Measurements from ENCODE around the gene MSH5. TPM values are rescaled to one million over a fixed set of nuclear protein-coding genes. Genes with fewer than 3 reads are reported as not detected.

The MSH5 gene
- total and polyA plus RNA-seq, 2 of the 13 experiments (the other 11 are each of a cell fraction or from before 2014, with no cell fraction given), result 10.2 to 38.7 TPM

GRCh38 chr6:31729515-31729978 lies 10.3 kb upstream of the MSH5 start (continued):
- no peak for TF ChIP-seq THAP7 (CRISPR knock-in tag; IDR thresholded peaks at IDR 0.05)
- TF ChIP-seq BRF2 (CRISPR knock-in tag; IDR thresholded peaks at IDR 0.05), result no peak
- peak; percentile 16; the same call in 1 of the 2 replicates for TF ChIP-seq SOX13 (IDR thresholded peaks at IDR 0.05)
- TF ChIP-seq SOX13 (CRISPR knock-in tag; conservative IDR thresholded peaks at IDR 0.05 in 1 of 2, IDR thresholded peaks at IDR 0.05 in 1 of 2), result peak in 1 of 2 experiments; percentile 20; a peak in 2 of 4 replicates
- peak; percentile 53; the same call in 1 of the 2 replicates for TF ChIP-seq ZNF501 (CRISPR knock-in tag; IDR thresholded peaks at IDR 0.05)
- TF ChIP-seq RFXANK (CRISPR knock-in tag; IDR thresholded peaks at IDR 0.05), result peak; percentile 34; the same call in 1 of the 2 replicates
- peak; percentile 65; the same call in 1 of the 2 replicates for TF ChIP-seq RELA (CRISPR knock-in tag; IDR thresholded peaks at IDR 0.05)
- no peak; the same call in 1 of the 2 replicates for TF ChIP-seq SNAPC5 (CRISPR knock-in tag; IDR thresholded peaks at IDR 0.05; ENCODE audit: borderline replicate concordance)
- peak; percentile 37; the same call in 1 of the 2 replicates for TF ChIP-seq ZNF337 (CRISPR knock-in tag; IDR thresholded peaks at IDR 0.05; ENCODE audit: borderline replicate concordance, low read depth)
- TF ChIP-seq ZNF564 (CRISPR knock-in tag; IDR thresholded peaks at IDR 0.05), result no peak
- no peak for TF ChIP-seq PRMT3 (CRISPR knock-in tag; IDR thresholded peaks at IDR 0.05; ENCODE audit: borderline replicate concordance, low read depth)
- TF ChIP-seq PHF20 (CRISPR knock-in tag; IDR thresholded peaks at IDR 0.05), result no peak
- TF ChIP-seq SRY (CRISPR knock-in tag; IDR thresholded peaks at IDR 0.05), result no peak; the same call in 1 of the 2 replicates
- peak; percentile 88 for TF ChIP-seq ZNF615 (CRISPR knock-in tag; IDR thresholded peaks at IDR 0.05; ENCODE audit: borderline replicate concordance)
- TF ChIP-seq TCF7 (IDR thresholded peaks at IDR 0.05; ENCODE audit: low read depth), result peak; percentile 5; the same call in 1 of the 2 replicates
- peak; percentile 53; the same call in 1 of the 2 replicates for TF ChIP-seq PAXIP1 (CRISPR knock-in tag; conservative IDR thresholded peaks at IDR 0.05)
- TF ChIP-seq ZNF460 (CRISPR knock-in tag; IDR thresholded peaks at IDR 0.05; ENCODE audit: borderline replicate concordance), result no peak; the same call in 1 of the 2 replicates
- TF ChIP-seq ARHGAP35 (CRISPR knock-in tag; IDR thresholded peaks at IDR 0.05; ENCODE audit: borderline replicate concordance), result no peak; the same call in 1 of the 2 replicates
- no peak; the same call in 1 of the 2 replicates for TF ChIP-seq GATAD1 (CRISPR knock-in tag; IDR thresholded peaks at IDR 0.05)
- TF ChIP-seq MTF2 (CRISPR knock-in tag; IDR thresholded peaks at IDR 0.05; ENCODE audit: borderline replicate concordance), result no peak
- TF ChIP-seq ZNF770 (CRISPR knock-in tag; IDR thresholded peaks at IDR 0.05), result 0 out of 2 replicates have a peak, but pooled peaks have one; percentile 56

Measured in HepG2 (cell line).